H1 (cell line): ENCODE data around the gene DOCK10. TPM values are rescaled to one million over a fixed set of nuclear protein-coding genes. Genes with fewer than 3 reads are reported as not detected.

Experiments used
- CTCF ChIA-PET: fragments of 300-600 bp; sonication (Branson Sonifier 250); formaldehyde crosslinking; loops from one replicate; lab custom pipeline; 2021; ENCODE audit not compliant: partially characterized antibody; lab: Charles Lee
- POLR2A ChIA-PET: fragments of 300-600 bp; sonication (Branson Sonifier 250); formaldehyde crosslinking; loops from one replicate; lab custom pipeline; 2021; ENCODE audit warnings: inconsistent platforms; ENCODE audit not compliant: partially characterized antibody; lab: Charles Lee
- DNase-seq, 2 experiments: peaks; one replicate each; pipeline versions ENCODE4 v3.0.0 to v3.0.0-alpha.2; 2010 to 2022; ENCODE audit warnings: low spot score in 2 of 2, low read depth in 1 of 2, mixed read lengths in 1 of 2
- FAIRE-seq: peaks from 2 replicates; lab custom pipeline; 2011; peaks lifted over from hg19 to GRCh38; lab: Jason Lieb, UNC
- H2AFZ ChIP-seq: 2 replicates; pipeline ENCODE4 v1.8.1; 2012; ENCODE audit warnings: low read length, inconsistent platforms
- H2AK5ac ChIP-seq: 2 replicates; pipeline ENCODE4 v1.6.1; 2013; ENCODE audit warnings: low read depth, low read length
- H2BK120ac ChIP-seq: replicated peaks from 2 replicates; pipeline ENCODE3; 2013; ENCODE audit warnings: low read depth, low read length, inconsistent platforms
- H2BK12ac ChIP-seq: 2 replicates; pipeline ENCODE4 v1.6.1; 2013; ENCODE audit warnings: low read depth, low read length
- H2BK15ac ChIP-seq: 2 replicates; pipeline ENCODE4 v1.6.1; 2013; ENCODE audit warnings: low read length
- H2BK20ac ChIP-seq: 2 replicates; pipeline ENCODE4 v1.6.1; 2013; ENCODE audit warnings: low read length
- H2BK5ac ChIP-seq: 2 replicates; pipeline ENCODE4 v1.6.1; 2013; ENCODE audit warnings: low read depth, low read length
- H3K14ac ChIP-seq: 2 replicates; pipeline ENCODE4 v1.6.1; 2013; ENCODE audit warnings: inconsistent platforms; ENCODE audit not compliant: insufficient read length
- H3K18ac ChIP-seq: 2 replicates; pipeline ENCODE4 v1.6.1; 2013; ENCODE audit warnings: low read length; ENCODE audit errors: extremely low read depth
- H3K23ac ChIP-seq: 2 replicates; pipeline ENCODE4 v1.6.1; 2013; ENCODE audit warnings: inconsistent platforms; ENCODE audit not compliant: insufficient read length
- H3K23me2 ChIP-seq: 2 replicates; pipeline ENCODE4 v1.6.1; 2013; ENCODE audit warnings: low read depth, low read length
- H3K27ac ChIP-seq: 2 replicates; pipeline ENCODE4 v1.6.1; 2011; ENCODE audit warnings: low read depth, low read length, inconsistent platforms
- H3K27me3 ChIP-seq, 4 experiments: replicated peaks in 1 of 4; 1 replicate in 1 of 4; 2 replicates in 3 of 4; pipeline versions ENCODE4 v1.6.1 to v1.8.1; 2011 to 2013; ENCODE audit warnings: low read length in 3 of 4, mild to moderate bottlenecking in 3 of 4, inconsistent platforms in 2 of 4, mixed read lengths in 2 of 4, moderate library complexity in 1 of 4; ENCODE audit not compliant: control insufficient read depth in 3 of 4, insufficient read depth in 3 of 4; ENCODE audit errors: extremely low read depth in 1 of 4
- H3K36me3 ChIP-seq, 4 experiments: 2 replicates each; pipeline versions ENCODE4 v1.6.1 to v1.8.1; 2011 to 2013; ENCODE audit warnings: mild to moderate bottlenecking in 4 of 4, low read length in 3 of 4, moderate library complexity in 2 of 4, control low read depth in 1 of 4, inconsistent platforms in 1 of 4; ENCODE audit not compliant: insufficient read depth in 4 of 4, control insufficient read depth in 2 of 4
- H3K4ac ChIP-seq: replicated peaks from 2 replicates; pipeline ENCODE3; 2013; ENCODE audit warnings: low read length, low read depth, mixed read lengths, inconsistent platforms; ENCODE audit not compliant: insufficient read length
- H3K4me1 ChIP-seq, 4 experiments: replicated peaks in 1 of 4; 1 replicate in 1 of 4; 2 replicates in 3 of 4; pipeline versions ENCODE4 v1.6.1 to v1.8.1; 2011 to 2013; ENCODE audit warnings: low read length in 3 of 4, inconsistent platforms in 2 of 4, mixed read lengths in 1 of 4; ENCODE audit not compliant: insufficient read depth in 4 of 4, control insufficient read depth in 3 of 4
- H3K4me2 ChIP-seq, 2 experiments: 2 replicates each; pipeline versions ENCODE4 v1.6.1 to v1.8.1; 2011 to 2013; ENCODE audit warnings: low read depth in 2 of 2, low read length in 2 of 2, control low read depth in 1 of 2, inconsistent platforms in 1 of 2, mild to moderate bottlenecking in 1 of 2; ENCODE audit not compliant: insufficient read depth in 1 of 2
- H3K4me3 ChIP-seq, 4 experiments: fragments of 200-600, 300-600 bp in 1 of 4; sonication (generic), shearing (Covaris generic), sonication (Bioruptor Twin) in 1 of 4; 2 replicates each; pipeline versions ENCODE4 v1.5.1 to v1.8.1; 2011 to 2016; ENCODE audit warnings: low read length in 4 of 4, low read depth in 3 of 4, control low read depth in 2 of 4, inconsistent platforms in 2 of 4, mild to moderate bottlenecking in 2 of 4, mixed read lengths in 1 of 4, moderate library complexity in 1 of 4; ENCODE audit not compliant: insufficient read depth in 2 of 4; ENCODE audit errors: extremely low read depth in 1 of 4
- H3K56ac ChIP-seq: replicated peaks from 2 replicates; pipeline ENCODE3; 2013; ENCODE audit warnings: low read depth, mild to moderate bottlenecking, mixed read lengths, low read length, inconsistent platforms; ENCODE audit not compliant: insufficient read length
- H3K79me1 ChIP-seq: 2 replicates; pipeline ENCODE4 v1.6.1; 2013; ENCODE audit warnings: low read depth, low read length, control low read depth
- H3K79me2 ChIP-seq, 2 experiments: 2 replicates each; pipeline versions ENCODE4 v1.6.1 to v1.8.1; 2012 to 2013; ENCODE audit warnings: low read length in 2 of 2, mild to moderate bottlenecking in 2 of 2, inconsistent platforms in 1 of 2; ENCODE audit not compliant: insufficient read depth in 2 of 2, control insufficient read depth in 1 of 2
- H3K9ac ChIP-seq, 4 experiments: replicated peaks in 1 of 4; 1 replicate in 1 of 4; 2 replicates in 3 of 4; pipeline versions ENCODE4 v1.6.1 to v1.8.1; 2011 to 2013; ENCODE audit warnings: low read depth in 3 of 4, low read length in 3 of 4, control low read depth in 2 of 4, mild to moderate bottlenecking in 2 of 4, moderate library complexity in 2 of 4, inconsistent platforms in 1 of 4; ENCODE audit errors: extremely low read depth in 1 of 4
- H3K9me3 ChIP-seq, 2 experiments: 2 replicates each; pipeline versions ENCODE4 v1.6.1 to v1.8.1; 2012 to 2013; ENCODE audit warnings: mild to moderate bottlenecking in 2 of 2, moderate library complexity in 2 of 2, control low read depth in 1 of 2, inconsistent platforms in 1 of 2, low read depth in 1 of 2, low read length in 1 of 2, mixed read lengths in 1 of 2; ENCODE audit not compliant: insufficient read depth in 2 of 2
- H4K20me1 ChIP-seq, 2 experiments: replicated peaks in 1 of 2; 2 replicates each; pipeline versions ENCODE3 to v1.8.1; 2011 to 2013; ENCODE audit warnings: inconsistent platforms in 2 of 2, low read length in 2 of 2, mild to moderate bottlenecking in 1 of 2; ENCODE audit not compliant: insufficient read depth in 2 of 2, control insufficient read depth in 1 of 2
- H4K5ac ChIP-seq: 2 replicates; pipeline ENCODE4 v1.6.1; 2013; ENCODE audit warnings: low read length, low read depth, mixed read lengths, inconsistent platforms; ENCODE audit not compliant: insufficient read length
- H4K8ac ChIP-seq: 2 replicates; pipeline ENCODE4 v1.8.0; 2013; ENCODE audit warnings: mild to moderate bottlenecking, moderate library complexity, low read length, inconsistent platforms; ENCODE audit not compliant: insufficient read depth; ENCODE audit errors: extremely low read depth
- H4K91ac ChIP-seq: replicated peaks from 2 replicates; pipeline ENCODE3; 2013; ENCODE audit warnings: low read length, mixed read lengths, inconsistent platforms; ENCODE audit not compliant: insufficient read length
- BRCA1 ChIP-seq: IDR thresholded peaks from 2 replicates; pipeline ENCODE4 v1.6.1; 2012; ENCODE audit warnings: low read depth, low read length, improper control_type of control experiment
- CBX5 ChIP-seq: fragments of 300-800, 300-1000 bp; sonication (generic); IDR thresholded peaks from 2 replicates; pipeline ENCODE4 v1.7.1; 2016; ENCODE audit warnings: antibody characterized with exemption, low read length, low read depth
- CHD2 ChIP-seq: IDR thresholded peaks from 2 replicates; pipeline ENCODE4 v1.6.1; 2012; ENCODE audit warnings: low read length, improper control_type of control experiment
- GABPA ChIP-seq: IDR thresholded peaks from 2 replicates; pipeline ENCODE4 v1.6.1; 2011; ENCODE audit warnings: mild to moderate bottlenecking, low read length, moderate library complexity, borderline replicate concordance; ENCODE audit not compliant: insufficient read depth
- HDAC6 ChIP-seq: IDR thresholded peaks from one replicate; pipeline ENCODE4 v1.7.1; 2012; ENCODE audit warnings: low read depth, mild to moderate bottlenecking, inconsistent platforms, low read length, moderate library complexity
- KDM5A ChIP-seq: fragments of 200-600 bp; IDR thresholded peaks from 2 replicates; pipeline ENCODE4 v1.7.1; 2012; ENCODE audit warnings: mild to moderate bottlenecking, low read length, inconsistent platforms, mixed read lengths
- RBBP5 ChIP-seq: IDR thresholded peaks from 2 replicates; pipeline ENCODE4 v1.7.1; 2012; ENCODE audit warnings: low read depth, mild to moderate bottlenecking, inconsistent platforms, low read length, moderate library complexity, borderline replicate concordance
- RNF2 ChIP-seq: fragments of 200-900, 300-1000 bp; sonication (generic); IDR thresholded peaks from 2 replicates; pipeline ENCODE4 v1.7.1; 2016; ENCODE audit warnings: borderline replicate concordance, low read depth, mild to moderate bottlenecking, antibody characterized with exemption, low read length; ENCODE audit not compliant: poor library complexity, severe bottlenecking; ENCODE audit errors: missing control alignments
- SIRT6 ChIP-seq: IDR thresholded peaks from one replicate; pipeline ENCODE4 v1.7.1; 2012; ENCODE audit warnings: low read length, inconsistent platforms
- SRF ChIP-seq: IDR thresholded peaks from 2 replicates; pipeline ENCODE4 v1.6.1; 2011; ENCODE audit warnings: mild to moderate bottlenecking, low read depth, low read length, moderate library complexity
- TAF7 ChIP-seq: optimal IDR thresholded peaks from 2 replicates; pipeline ENCODE3; 2011; ENCODE audit warnings: low read depth, mild to moderate bottlenecking, inconsistent platforms, low read length, moderate library complexity, borderline replicate concordance
- TEAD4 ChIP-seq: IDR thresholded peaks from 2 replicates; pipeline ENCODE4 v1.6.1; 2012; ENCODE audit warnings: low read depth, low read length, inconsistent platforms, mixed read lengths
- YY1 ChIP-seq: IDR thresholded peaks from 2 replicates; pipeline ENCODE4 v1.6.1; 2011; ENCODE audit warnings: low read depth, mild to moderate bottlenecking, low read length
- WGBS, 2 experiments: shearing (Covaris generic) in 1 of 2; methylation state at CpG; one replicate each; pipeline versions ENCODE4 v1.1.6 to v1.1.7; 2013 to 2015; ENCODE audit warnings: low lambda C conversion rate in 2 of 2, mixed read lengths in 2 of 2, inconsistent platforms in 1 of 2, low coverage in 1 of 2, missing lambda C conversion rate in 1 of 2; ENCODE audit not compliant: insufficient replicate concordance in 2 of 2, insufficient coverage in 1 of 2, insufficient read length in 1 of 2; ENCODE audit errors: extremely low coverage in 1 of 2, missing lambda C conversion rate in 1 of 2; 5-methylcytosine and 5-hydroxymethylcytosine counted together
- polyA plus RNA-seq, 7 experiments: library from polyadenylated mRNA; depleted of rRNA in 3 of 7; stranded (reverse) in 5 of 7; unstranded in 2 of 7; fragments of >200 nt in 5 of 7; fragments of 200-250 nt in 2 of 7; gene quantifications; 1 replicate in 5 of 7; 2 replicates in 1 of 7; 4 replicates in 1 of 7; pipeline versions ENCODE4 v1.2.1 to v1.2.3, GENCODE V29; 2011 to 2013; ENCODE audit warnings: missing spikeins in 2 of 7, mixed read lengths in 2 of 7
- total RNA-seq: library from RNA; stranded (reverse); fragmentation: NEBNext Ultra II Directional; extraction: Animal tissue kit (Norgen Biotek cat#: 25700); gene quantifications from 2 replicates; pipeline ENCODE4 v1.2.1, GENCODE V29; 2021

Gene DOCK10
- total and polyA plus RNA-seq, 2 of the 8 experiments (the other 6 are each of a cell fraction or from before 2014, with no cell fraction given) = 0.33 to 1.6 TPM

DNA sequence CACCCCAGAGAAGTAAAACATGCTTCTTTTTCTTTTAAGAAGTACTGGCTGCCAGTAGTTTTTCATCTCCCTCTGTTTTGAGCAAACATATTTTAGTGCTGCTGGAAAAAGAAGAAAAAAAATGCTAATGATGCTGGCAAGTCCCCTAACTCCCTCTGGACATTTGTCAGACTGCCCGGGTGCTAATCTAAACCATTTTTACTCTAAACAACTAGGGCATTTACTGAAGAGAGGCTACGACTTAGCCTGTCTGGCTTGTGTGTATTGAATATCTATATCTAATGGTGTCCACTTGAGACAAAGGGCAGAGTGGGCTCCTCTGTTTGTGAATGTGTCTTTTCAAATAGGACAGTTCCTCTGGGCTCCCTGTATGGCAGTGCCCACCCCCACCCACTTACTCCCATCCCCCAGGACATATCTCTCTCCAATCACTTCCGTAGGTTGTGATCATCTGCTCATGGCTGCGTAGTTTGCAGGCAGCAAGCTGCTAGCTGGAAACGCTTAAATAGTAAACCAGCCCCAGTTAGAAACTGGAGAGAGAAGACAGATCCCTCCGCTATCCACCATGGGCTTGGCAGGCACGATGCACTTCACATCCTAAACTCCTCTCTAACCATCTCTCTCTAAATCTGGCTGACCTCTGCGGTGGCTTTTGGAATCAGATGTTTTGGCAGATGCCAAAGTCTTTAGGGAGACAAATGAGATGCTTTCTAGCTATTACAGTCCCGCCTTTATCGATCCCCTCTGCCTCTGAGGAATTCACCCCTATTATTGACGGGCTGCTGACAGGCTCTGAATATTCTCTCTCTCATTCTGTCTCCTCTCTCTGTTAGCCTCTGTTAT, 58.3 kb downstream of the DOCK10 start:
- no peak overlapping the region for H2BK120ac ChIP-seq
- H3K14ac ChIP-seq = no peak overlapping the region
- H2AFZ ChIP-seq = no peak overlapping the region
- ChIA-PET CTCF (interaction anchor here (0.6 to 7.2 kb wide), 5 partner anchors 10 to 159 kb away, joined by 3 to 45 read pairs (median 4); no protein-coding TSS in a partner anchor), POLR2A (no interaction called here)
- H3K4ac ChIP-seq = no peak overlapping the region
- H3K27me3 ChIP-seq = no peaks in the 10 kb centered on the region
- no peak overlapping the region for H4K91ac ChIP-seq
- H4K8ac ChIP-seq = no peak overlapping the region
- H3K18ac ChIP-seq = no peak overlapping the region
- WGBS, 2 experiments = 87% methylated on average over 11 of the region's 11 CpGs; no CpG with 5 or more reads in 1 of the 2 experiments
- no peak overlapping the region for H3K9ac ChIP-seq
- H3K4me3 ChIP-seq = no peak overlapping the region
- H3K9me3 ChIP-seq = no peaks in the 10 kb centered on the region
- H3K36me3 ChIP-seq = no peaks in the 10 kb centered on the region
- H2BK15ac ChIP-seq = no peak overlapping the region
- no peaks in the 10 kb centered on the region for H4K20me1 ChIP-seq
- H4K5ac ChIP-seq = no peak overlapping the region
- H3K4me2 ChIP-seq = no peak overlapping the region
- H3K27ac ChIP-seq = no peak overlapping the region
- H3K79me2 ChIP-seq = no peaks in the 10 kb centered on the region
- no peak overlapping the region for H3K56ac ChIP-seq
- H3K79me1 ChIP-seq = no peaks in the 10 kb centered on the region
- H2BK12ac ChIP-seq = no peak overlapping the region
- no peak overlapping the region for H2BK5ac ChIP-seq
- no peak overlapping the region for H3K23ac ChIP-seq
- H3K4me1 ChIP-seq = no peaks in the 10 kb centered on the region
- H2AK5ac ChIP-seq = no peak overlapping the region
- H2BK20ac ChIP-seq = no peak overlapping the region
- no peaks in the 10 kb centered on the region for H3K23me2 ChIP-seq
- DNase-seq (no peak), FAIRE-seq (no peak)
- no peak for TF ChIP-seq CBX5
- no peak for TF ChIP-seq SIRT6
- TF ChIP-seq HDAC6 = no peak
- no peak for TF ChIP-seq TEAD4
- no peak for TF ChIP-seq RNF2
- TF ChIP-seq SRF = no peak
- no peak for TF ChIP-seq CHD2
- TF ChIP-seq TAF7 = no peak
- TF ChIP-seq YY1 = no peak
- TF ChIP-seq RBBP5 = no peak
- TF ChIP-seq KDM5A = no peak
- no peak for TF ChIP-seq BRCA1
- TF ChIP-seq GABPA = no peak
